Brain microvascular endothelial cell (primary cell): ENCODE data around the gene MDGA2.

Experiments used
- DNase-seq: peaks from one replicate; pipeline ENCODE4 v3.0.0-alpha.2; 2020
- H3K27ac ChIP-seq: fragments of 250-450 bp; sonication (Bioruptor Pico); 2 replicates; pipeline ENCODE4 v1.5.1; 2020; ENCODE audit warnings: mild to moderate bottlenecking, moderate library complexity
- H3K27me3 ChIP-seq: fragments of 250-450 bp; sonication (Bioruptor Pico); replicated peaks from 2 replicates; pipeline ENCODE4 v1.5.1; 2020; ENCODE audit warnings: mild to moderate bottlenecking
- H3K36me3 ChIP-seq: fragments of 250-450 bp; sonication (Bioruptor Pico); replicated peaks from 2 replicates; pipeline ENCODE4 v1.5.1; 2020; ENCODE audit warnings: mild to moderate bottlenecking
- H3K4me3 ChIP-seq: 2 replicates; pipeline ENCODE4 v1.5.1; 2011; ENCODE audit warnings: low read depth, mild to moderate bottlenecking, control low read depth, low read length, moderate library complexity
- CTCF ChIP-seq: IDR thresholded peaks from 2 replicates; pipeline ENCODE4 v1.5.1; 2011; ENCODE audit warnings: low read depth, mild to moderate bottlenecking, moderate library complexity, low read length, control low read depth, inconsistent platforms; ENCODE audit errors: missing control alignments
- in situ Hi-C: cut with HindIII; loops from 2 replicates; pipeline ENCODE4 v1.10.0; 2017; ENCODE audit warnings: low sequenced_read_pairs, low pct_ligation_motif_present

Gene MDGA2

GRCh38 chr14:47438650-47439140, 236.7 kb downstream of the MDGA2 start:
- in situ Hi-C loops = no loop called here
- Histone ChIP-seq H3K4me3 (no peak overlapping the region), H3K36me3 (no peaks in the 10 kb centered on the region), H3K27me3 (no peaks in the 10 kb centered on the region), H3K27ac (no peak overlapping the region)
- DNase-seq = peak; percentile 29
- TF ChIP-seq CTCF = no peak

DNA sequence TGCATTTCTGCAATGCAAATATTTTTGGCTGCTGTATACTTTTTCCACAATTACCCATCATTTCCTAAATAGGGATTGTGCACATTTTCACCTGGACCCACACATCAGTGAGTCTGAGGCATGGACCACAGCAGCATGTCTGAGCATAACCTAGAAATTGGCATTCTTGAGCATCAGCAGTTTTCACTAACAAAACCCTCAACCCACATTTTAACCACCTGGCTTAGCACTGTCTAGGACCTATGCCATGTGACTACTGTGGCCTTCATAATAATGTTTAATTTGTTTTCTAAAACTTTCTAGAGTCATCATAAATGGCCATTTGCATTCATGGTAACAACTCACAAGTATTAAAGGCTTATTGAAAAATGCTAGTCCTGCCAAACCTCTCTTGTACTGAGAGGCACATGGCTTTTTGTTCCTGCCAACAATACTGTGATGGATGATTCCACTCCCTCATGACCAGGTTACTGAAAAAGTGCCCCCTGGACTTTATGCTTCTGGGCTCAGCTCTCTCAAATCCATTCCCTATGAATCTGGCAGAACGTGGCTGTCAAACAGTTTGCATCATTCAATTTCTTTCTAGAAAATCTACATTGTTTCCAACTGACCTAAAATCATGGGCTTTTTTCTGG, 240.0 kb downstream of the MDGA2 start:
- DNase-seq = no peak
- H3K27ac ChIP-seq = no peak overlapping the region
- no peak overlapping the region for H3K4me3 ChIP-seq
- in situ Hi-C loops = no loop called here
- H3K36me3 ChIP-seq = no peaks in the 10 kb centered on the region
- no peaks in the 10 kb centered on the region for H3K27me3 ChIP-seq
- TF ChIP-seq CTCF = no peak

GRCh38 chr14:47427629-47428028, 247.8 kb downstream of the MDGA2 start:
- Histone ChIP-seq H3K27ac (no peak overlapping the region), H3K36me3 (no peaks in the 10 kb centered on the region), H3K4me3 (no peak overlapping the region), H3K27me3 (no peaks in the 10 kb centered on the region)
- no peak for TF ChIP-seq CTCF
- in situ Hi-C loops = no loop called here
- DNase-seq = no peak

GRCh38 chr14:47425302-47425701, 250.1 kb downstream of the MDGA2 start:
- Histone ChIP-seq H3K36me3 (no peaks in the 10 kb centered on the region), H3K27ac (no peak overlapping the region), H3K27me3 (no peaks in the 10 kb centered on the region), H3K4me3 (no peak overlapping the region)
- DNase-seq = no peak
- TF ChIP-seq CTCF = no peak
- in situ Hi-C loops = no loop called here

GRCh38 chr14:47422191-47422590, 253.2 kb downstream of the MDGA2 start:
- no peak for DNase-seq

More at GRCh38 chr14:47422191-47422590, 253.2 kb downstream of the MDGA2 start:
- TF ChIP-seq CTCF = no peak
- H3K27ac ChIP-seq = no peak overlapping the region
- H3K36me3 ChIP-seq = no peaks in the 10 kb centered on the region
- no peaks in the 10 kb centered on the region for H3K27me3 ChIP-seq
- in situ Hi-C loops = no loop called here
- no peak overlapping the region for H3K4me3 ChIP-seq
